Esophagus (tissue), 2 donors: ENCODE measurements around the gene RNF212. TPM values are rescaled to one million over a fixed set of nuclear protein-coding genes. Genes with fewer than 3 reads are reported as not detected.

Experiments
- H3K27ac ChIP-seq, 2 donors: one replicate each; pipeline ENCODE4 v1.5.1; 2013; ENCODE audit warnings: low read depth in 2 of 2, mild to moderate bottlenecking in 2 of 2, inconsistent platforms in 1 of 2, low read length in 1 of 2, moderate library complexity in 1 of 2
- H3K27me3 ChIP-seq, 2 donors: one replicate each; pipeline ENCODE4 v1.6.1; 2013; ENCODE audit warnings: low read length in 2 of 2, control low read depth in 1 of 2, mild to moderate bottlenecking in 1 of 2; ENCODE audit not compliant: insufficient read depth in 2 of 2, control insufficient read depth in 1 of 2
- H3K36me3 ChIP-seq, 2 donors: one replicate each; pipeline ENCODE4 v1.6.1; 2013; ENCODE audit warnings: low read length in 1 of 2; ENCODE audit not compliant: control insufficient read depth in 2 of 2, insufficient read depth in 2 of 2
- H3K4me1 ChIP-seq, 2 donors: one replicate each; pipeline ENCODE4 v1.6.1; 2013; ENCODE audit warnings: low read length in 1 of 2; ENCODE audit not compliant: control insufficient read depth in 2 of 2, insufficient read depth in 2 of 2
- H3K4me3 ChIP-seq, 2 donors: one replicate each; pipeline ENCODE4 v1.5.1; 2013; ENCODE audit warnings: low read length in 2 of 2, mild to moderate bottlenecking in 2 of 2, low read depth in 1 of 2, moderate library complexity in 1 of 2
- H3K9me3 ChIP-seq, 2 donors: one replicate each; pipeline ENCODE4 v1.6.1; 2013; ENCODE audit warnings: mild to moderate bottlenecking in 2 of 2, low read depth in 1 of 2, low read length in 1 of 2, moderate library complexity in 1 of 2; ENCODE audit not compliant: control insufficient read depth in 2 of 2, insufficient read depth in 1 of 2
- WGBS, 2 donors: extraction: QIAGEN DNeasy Blood & Tissue Kit; methylation state at CpG; one replicate each; pipeline ENCODE4 v1.1.7; 2013; 5-methylcytosine and 5-hydroxymethylcytosine counted together
- polyA plus RNA-seq, 2 donors: library from polyadenylated mRNA; stranded (reverse); fragments of 200-250 nt; gene quantifications; one replicate each; pipeline ENCODE4 v1.2.3, GENCODE V29; 2013
- donor health status: healthy with polysubstance abuse.
- donor health status: Bipolar disorder and iron deficiency.

The RNF212 gene
- polyA plus RNA-seq, 2 donors, result 1.2 to 1.7 TPM

GRCh38 chr4:1077711-1078477 lies 35.5 kb downstream of the RNF212 start:
- 88 to 90% methylated on average over 27 of the region's 27 CpGs for whole genome bisulfite sequencing, 2 donors
- Histone ChIP-seq H3K27ac (no peak overlapping the region), H3K27me3 (no peaks in the 10 kb centered on the region), H3K4me1 (peaks cover 0 to 25% of the 10 kb centered on the region in 2 donors), H3K4me3 (no peak overlapping the region), H3K36me3 (no peaks in the 10 kb centered on the region), H3K9me3 (no peaks in the 10 kb centered on the region)

DNA sequence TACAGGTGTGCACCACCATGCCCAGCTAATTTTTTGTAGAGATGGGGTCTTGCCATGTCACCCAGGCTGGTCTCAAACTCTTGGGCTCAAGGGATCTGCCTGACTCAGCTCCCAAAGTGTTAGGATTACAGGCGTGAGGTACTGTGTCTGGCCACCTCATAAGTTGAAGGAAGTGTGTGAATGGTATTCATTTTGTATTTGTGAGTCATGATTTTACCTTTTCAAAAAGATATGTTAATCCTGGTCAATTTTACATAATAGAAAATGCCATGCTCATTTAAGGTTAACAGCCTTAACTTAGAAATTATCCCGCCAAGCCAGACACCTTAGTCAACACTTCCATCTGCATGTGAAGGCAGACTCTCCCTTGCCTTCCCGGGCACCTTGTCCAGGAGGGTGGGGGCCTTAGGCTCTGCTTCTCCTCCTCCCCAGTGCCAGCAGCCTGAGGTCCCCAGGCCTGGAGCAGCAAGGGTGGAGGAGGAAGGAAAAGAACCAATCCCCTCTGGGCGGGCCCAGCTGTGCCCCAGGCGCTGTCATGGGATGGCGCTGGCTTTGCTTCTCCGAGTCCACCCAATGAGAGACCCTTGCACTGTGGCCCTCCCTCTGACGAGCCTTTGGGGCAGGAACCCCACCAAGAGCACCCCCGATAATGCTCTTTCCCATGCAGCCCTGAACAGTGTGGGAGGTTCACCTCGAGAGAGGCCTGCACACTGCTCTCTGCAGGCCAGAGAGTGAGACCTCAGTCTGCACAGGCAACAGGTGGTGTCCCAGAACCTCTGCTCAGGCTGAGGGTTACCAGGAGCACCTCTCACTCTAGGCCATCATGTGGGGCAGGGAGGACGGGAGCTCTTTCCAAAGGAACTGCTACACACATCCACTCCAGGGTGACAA lies 37.3 kb downstream of the RNF212 start:
- peaks cover 0 to 3% of the 10 kb centered on the region in 2 donors for H3K9me3 ChIP-seq
- peaks cover 0 to 13% of the 10 kb centered on the region in 2 donors for H3K4me1 ChIP-seq
- WGBS, 2 donors, result 68 to 76% methylated on average over 11 of the region's 11 CpGs
- H3K27ac ChIP-seq, result peak overlapping the region in 1 of 2 donors; percentile 22
- no peaks in the 10 kb centered on the region for H3K27me3 ChIP-seq
- H3K36me3 ChIP-seq, result no peaks in the 10 kb centered on the region
- H3K4me3 ChIP-seq, result no peak overlapping the region

GRCh38 chr4:1075225-1075624 lies 38.1 kb downstream of the RNF212 start:
- Histone ChIP-seq H3K9me3 (peaks cover 0 to 3% of the 10 kb centered on the region in 2 donors), H3K27ac (no peak overlapping the region), H3K4me3 (no peak overlapping the region), H3K27me3 (peaks cover 0 to 2% of the 10 kb centered on the region in 2 donors), H3K36me3 (no peaks in the 10 kb centered on the region), H3K4me1 (peaks cover 0 to 13% of the 10 kb centered on the region in 2 donors)
- WGBS, 2 donors, result 59 to 72% methylated on average over 7 of the region's 7 CpGs

- WGBS, 2 donors, result 76 to 80% methylated on average over 9 of the region's 9 CpGs
- peaks cover 0 to 2% of the 10 kb centered on the region in 2 donors for H3K27me3 ChIP-seq
- H3K27ac ChIP-seq, result no peak overlapping the region
- H3K4me1 ChIP-seq, result peaks cover 0 to 13% of the 10 kb centered on the region in 2 donors
- no peaks in the 10 kb centered on the region for H3K36me3 ChIP-seq
- no peak overlapping the region for H3K4me3 ChIP-seq
- H3K9me3 ChIP-seq, result peaks cover 0 to 3% of the 10 kb centered on the region in 2 donors
Measured at GRCh38 chr4:1074077-1074476, 39.3 kb downstream of the RNF212 start.

- H3K27ac ChIP-seq, result no peak overlapping the region
- peaks cover 0 to 2% of the 10 kb centered on the region in 2 donors for H3K27me3 ChIP-seq
- H3K4me1 ChIP-seq, result peaks cover 0 to 13% of the 10 kb centered on the region in 2 donors
- H3K36me3 ChIP-seq, result no peaks in the 10 kb centered on the region
- WGBS, 2 donors, result 31 to 33% methylated on average over 11 of the region's 11 CpGs
- H3K9me3 ChIP-seq, result peaks cover 0 to 3% of the 10 kb centered on the region in 2 donors
- no peak overlapping the region for H3K4me3 ChIP-seq
Measured at GRCh38 chr4:1072830-1073446, 40.4 kb downstream of the RNF212 start.

DNA sequence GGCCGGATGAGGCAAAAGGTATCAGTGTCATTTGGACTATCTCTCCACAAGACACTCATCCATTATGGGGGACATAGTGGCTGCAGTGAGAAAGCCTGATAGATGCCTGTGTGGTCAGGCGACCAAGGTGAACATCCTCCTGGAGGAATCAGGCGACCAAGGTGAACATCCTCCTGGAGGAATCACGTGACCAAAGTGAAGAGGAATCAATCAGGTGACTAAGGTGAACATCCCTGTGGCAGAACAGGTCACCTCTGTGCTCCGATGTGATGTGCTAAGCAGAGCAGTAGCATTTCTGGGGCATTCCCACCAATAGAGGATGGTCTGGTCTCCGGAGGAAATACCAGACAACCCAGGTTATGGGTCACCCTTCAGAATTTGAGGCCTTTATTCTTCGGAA lies 44.0 kb downstream of the RNF212 start:
- no peak overlapping the region for H3K27ac ChIP-seq
- no peak overlapping the region for H3K4me3 ChIP-seq
- 83 to 88% methylated on average over 7 of the region's 7 CpGs for WGBS, 2 donors
- H3K27me3 ChIP-seq, result peaks cover 0 to 2% of the 10 kb centered on the region in 2 donors
- H3K4me1 ChIP-seq, result peaks cover 0 to 3% of the 10 kb centered on the region in 2 donors
- H3K9me3 ChIP-seq, result peaks cover 0 to 3% of the 10 kb centered on the region in 2 donors
- no peaks in the 10 kb centered on the region for H3K36me3 ChIP-seq

- WGBS, 2 donors, result 24 to 29% methylated on average over 4 of the region's 4 CpGs
- peaks cover 0 to 2% of the 10 kb centered on the region in 2 donors for H3K27me3 ChIP-seq
- no peak overlapping the region for H3K4me3 ChIP-seq
- no peaks in the 10 kb centered on the region for H3K4me1 ChIP-seq
- no peaks in the 10 kb centered on the region for H3K9me3 ChIP-seq
- H3K27ac ChIP-seq, result no peak overlapping the region
- H3K36me3 ChIP-seq, result no peaks in the 10 kb centered on the region
Measured at GRCh38 chr4:1065732-1066131, 47.6 kb downstream of the RNF212 start.

GRCh38 chr4:1062419-1062818 lies 50.9 kb downstream of the RNF212 start:
- H3K27me3 ChIP-seq, result no peaks in the 10 kb centered on the region
- no peak overlapping the region for H3K27ac ChIP-seq
- H3K9me3 ChIP-seq, result no peaks in the 10 kb centered on the region
- no peaks in the 10 kb centered on the region for H3K36me3 ChIP-seq
- WGBS, 2 donors, result 53 to 55% methylated on average over 7 of the region's 7 CpGs
- no peak overlapping the region for H3K4me3 ChIP-seq
- H3K4me1 ChIP-seq, result peaks cover 0 to 2% of the 10 kb centered on the region in 2 donors

GRCh38 chr4:1061760-1062159 lies 51.6 kb downstream of the RNF212 start:
- Histone ChIP-seq H3K4me3 (no peak overlapping the region), H3K9me3 (no peaks in the 10 kb centered on the region), H3K4me1 (peaks cover 0 to 2% of the 10 kb centered on the region in 2 donors), H3K36me3 (no peaks in the 10 kb centered on the region), H3K27me3 (no peaks in the 10 kb centered on the region), H3K27ac (no peak overlapping the region)
- WGBS, 2 donors, result 91 to 96% methylated on average over 6 of the region's 6 CpGs
